K562 (cell line): Measurements from ENCODE around the gene FAM107B. TPM values are rescaled to one million over a fixed set of nuclear protein-coding genes. Genes with fewer than 3 reads are reported as not detected.

ENCODE experiments used
- ATAC-seq: fragments of 200-7000 bp; cut with Tn5 transposase; 3 replicates; pipeline ENCODE4 v1.9.1; 2020; ENCODE audit warnings: moderate library complexity
- BruUV-seq: library from RNA; stranded (reverse); fragments of 400-500 nt; replicated peaks from 2 replicates; lab custom pipeline; 2021; lab: Mats Ljungman, UMichigan
- CTCF ChIA-PET: fragments of 300-600 bp; formaldehyde crosslinking; extraction: SDS; loops from one replicate; lab custom pipeline; 2021; ENCODE audit warnings: low intra/inter-chr PET ratio; lab: Yijun Ruan, JAX
- POLR2A ChIA-PET: fragments of 300-600, 350-650 bp; sonication (Branson Sonifier 250); formaldehyde crosslinking; extraction: SDS; loops from one replicate; lab custom pipeline; 2021; ENCODE audit warnings: antibody characterized with exemption, inconsistent platforms; lab: Yijun Ruan, JAX
- DNase-seq, 4 experiments: peaks; one replicate each; pipeline versions ENCODE4 v3.0.0 to v3.0.0-alpha.2; 2011 to 2018; ENCODE audit warnings: low spot score in 3 of 4, mixed read lengths in 3 of 4; ENCODE audit errors: extremely low read depth in 1 of 4
- FAIRE-seq: peaks from 2 replicates; lab custom pipeline; 2011; peaks lifted over from hg19 to GRCh38; lab: Jason Lieb, UNC
- H2AFZ ChIP-seq: 2 replicates; pipeline ENCODE4 v1.6.0; 2011; ENCODE audit warnings: low read depth, low read length, control low read depth, inconsistent platforms
- H3K27ac ChIP-seq: fragments of 200-600 bp; 3 replicates; pipeline ENCODE4 v1.8.0; 2011; ENCODE audit warnings: low read depth, mild to moderate bottlenecking, control low read depth, inconsistent platforms, low read length, moderate library complexity, mixed read lengths; ENCODE audit errors: extremely low read depth
- H3K27me3 ChIP-seq, 2 experiments: fragments of 300-600 bp in 1 of 2; 2 replicates in 1 of 2; 3 replicates in 1 of 2; pipeline versions ENCODE4 v1.6.0 to v1.8.0; 2011; ENCODE audit warnings: inconsistent platforms in 2 of 2, low read length in 2 of 2, mild to moderate bottlenecking in 1 of 2, mixed read lengths in 1 of 2, moderate library complexity in 1 of 2; ENCODE audit not compliant: control insufficient read depth in 2 of 2, insufficient read depth in 2 of 2
- H3K36me3 ChIP-seq: fragments of 300-600 bp; 3 replicates; pipeline ENCODE4 v1.8.0; 2011; ENCODE audit warnings: mild to moderate bottlenecking, low read length, inconsistent platforms; ENCODE audit not compliant: control insufficient read depth, insufficient read depth
- H3K4me1 ChIP-seq, 2 experiments: fragments of 200-600 bp in 1 of 2; replicated peaks in 1 of 2; 2 replicates in 1 of 2; 3 replicates in 1 of 2; pipeline versions ENCODE4 v1.5.1 to v1.8.0; 2011; ENCODE audit warnings: inconsistent platforms in 2 of 2, low read length in 2 of 2, mild to moderate bottlenecking in 1 of 2, mixed read lengths in 1 of 2, moderate library complexity in 1 of 2; ENCODE audit not compliant: control insufficient read depth in 2 of 2, insufficient read depth in 2 of 2
- H3K4me2 ChIP-seq: 2 replicates; pipeline ENCODE4 v1.6.1; 2011; ENCODE audit warnings: low read length, control low read depth, inconsistent platforms, mixed read lengths; ENCODE audit not compliant: insufficient read depth
- H3K4me3 ChIP-seq: fragments of 200-600 bp; sonication (generic), shearing (Covaris generic); 2 replicates; pipeline ENCODE4 v1.5.1; 2016; ENCODE audit warnings: control low read depth, inconsistent platforms
- H3K79me2 ChIP-seq: fragments of 200-600 bp; 3 replicates; pipeline ENCODE4 v1.8.0; 2011; ENCODE audit warnings: low read length, inconsistent platforms; ENCODE audit not compliant: control insufficient read depth, insufficient read depth
- H3K9ac ChIP-seq, 2 experiments: 2 replicates each; pipeline versions ENCODE4 v1.6.0 to v1.6.1; 2011; ENCODE audit warnings: low read depth in 2 of 2, low read length in 2 of 2, control low read depth in 1 of 2, inconsistent platforms in 1 of 2, mild to moderate bottlenecking in 1 of 2, mixed read lengths in 1 of 2; ENCODE audit not compliant: insufficient read depth in 1 of 2
- H3K9me1 ChIP-seq: one replicate; pipeline ENCODE4 v1.6.0; 2011; ENCODE audit warnings: inconsistent platforms, mild to moderate bottlenecking, low read length, moderate library complexity; ENCODE audit not compliant: control insufficient read depth, insufficient read depth
- H3K9me3 ChIP-seq: replicated peaks from 2 replicates; pipeline ENCODE4 v1.5.1; 2011; ENCODE audit warnings: low read depth, low read length, inconsistent platforms; ENCODE audit not compliant: control insufficient read depth, insufficient read depth
- H4K20me1 ChIP-seq: replicated peaks from 2 replicates; pipeline ENCODE4 v1.6.1; 2011; ENCODE audit warnings: low read length, inconsistent platforms, mixed read lengths; ENCODE audit not compliant: control insufficient read depth, insufficient read depth
- ELF2 ChIP-seq: fragments of 250-450 bp; sonication (Bioruptor Pico); IDR thresholded peaks from 2 replicates; pipeline ENCODE4 v1.5.0; 2021; ENCODE audit warnings: mild to moderate bottlenecking
- HNRNPK ChIP-seq: fragments of 200-400 bp; formaldehyde crosslinking; IDR thresholded peaks from one replicate; pipeline ENCODE4 v1.6.1; 2018; ENCODE audit warnings: mild to moderate bottlenecking, low read depth, low read length; ENCODE audit not compliant: poor library complexity, severe bottlenecking
- MEIS2 ChIP-seq: fragments of 450-650 bp; IDR thresholded peaks from 2 replicates; pipeline ENCODE4 v1.6.1; 2014; ENCODE audit warnings: mild to moderate bottlenecking; ENCODE audit not compliant: partially characterized antibody
- SMARCE1 ChIP-seq: fragments of 450-650 bp; IDR thresholded peaks from 2 replicates; pipeline ENCODE4 v1.7.1; 2016; ENCODE audit warnings: mild to moderate bottlenecking
- WGBS: fragments of 100-300 bp; shearing (Covaris generic); methylation state at CpG from one replicate; pipeline ENCODE4 v1.1.6; 2016; ENCODE audit warnings: low coverage, mixed read lengths; ENCODE audit not compliant: insufficient coverage; ENCODE audit errors: missing lambda C conversion rate; 5-methylcytosine and 5-hydroxymethylcytosine counted together
- in situ Hi-C: fragments of 300-500 bp; cut with MboI; formaldehyde crosslinking; loops from 4 replicates; pipeline ENCODE4 v1.15.0; 2018; ENCODE audit warnings: inconsistent platforms, mixed read lengths
- intact Hi-C: fragments of 100-400 bp; cut with micrococcal nuclease; formaldehyde crosslinking; loops from 2 replicates; pipeline ENCODE4 v1.14.2; 2022
- polyA plus RNA-seq, 8 experiments: library from polyadenylated mRNA; depleted of rRNA in 4 of 8; stranded (reverse) in 5 of 8; unstranded in 3 of 8; fragments of >200 nt; fragmentation: Nextera tagmentation in 2 of 8; fragmentation: Illumina TruSeq in 1 of 8; extraction: Ambion mirVana in 2 of 8; extraction: Trizol in 1 of 8; gene quantifications; 2 replicates each; pipeline versions ENCODE4 v1.2.1 to v1.2.3, GENCODE V29; 2011 to 2014; ENCODE audit warnings: inconsistent platforms in 1 of 8, missing spikeins in 1 of 8
- total RNA-seq, 7 experiments: library from RNA; depleted of rRNA in 6 of 7; stranded (reverse); fragments of >200 nt in 6 of 7; fragmentation: Illumina TruSeq in 2 of 7; extraction: Trizol in 2 of 7; gene quantifications; 2 replicates each; pipeline versions ENCODE4 v1.2.1 to v1.2.3, GENCODE V29; 2011 to 2021; ENCODE audit warnings: low replicate concordance in 1 of 7
- TF ChIP-seq, protein P1 (sequence below): fragments of 450-650 bp; IDR thresholded peaks from 2 replicates; pipeline ENCODE4 v1.6.1; 2016

The FAM107B gene
- total and polyA plus RNA-seq, 9 of the 15 experiments (the other 6 are each of a cell fraction or from before 2014, with no cell fraction given), result 0.40 to 2.8 (median 1.4) TPM

DNA sequence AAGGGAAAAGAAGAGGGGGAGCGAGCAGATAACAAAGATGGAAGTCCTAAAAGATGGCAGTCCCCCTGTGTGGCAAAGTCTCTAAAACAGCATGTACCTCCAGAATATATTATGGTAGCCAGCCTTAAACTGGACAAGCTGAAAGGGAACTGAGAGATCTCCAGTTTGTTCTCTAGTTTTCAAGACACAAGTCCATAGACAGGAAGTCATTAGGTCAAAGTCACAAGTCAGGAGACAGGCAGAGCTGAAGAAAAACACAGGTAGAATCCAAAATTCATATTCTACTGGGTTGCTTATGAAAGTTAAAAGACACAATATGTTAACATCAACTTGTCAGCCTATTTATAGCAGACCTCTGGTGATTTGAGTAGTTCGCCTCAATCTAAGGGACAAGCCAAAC, 38.7 kb downstream of the FAM107B start:
- Histone ChIP-seq H3K4me2 (no peak overlapping the region), H3K36me3 (no peaks in the 10 kb centered on the region), H3K27ac (no peak overlapping the region), H3K9me1 (no peaks in the 10 kb centered on the region), H3K9me3 (no peaks in the 10 kb centered on the region), H3K4me1 (no peaks in the 10 kb centered on the region), H3K27me3 (peaks cover 6 to 18% of the 10 kb centered on the region in 2 experiments; a peak in 3 of 5 replicates), H4K20me1 (no peaks in the 10 kb centered on the region), H2AFZ (no peak overlapping the region), H3K4me3 (no peak overlapping the region), H3K9ac (no peak overlapping the region), H3K79me2 (no peaks in the 10 kb centered on the region)
- WGBS, result 0% methylated on average over 2 of the region's 2 CpGs
- POLR2A ChIA-PET, result no interaction called here
- no peak for ATAC-seq
- intact Hi-C loops (no loop called here), in situ Hi-C loops (no loop called here)
- CTCF ChIA-PET, result no interaction called here
- no peak for FAIRE-seq
- no TSS peak for BruUV-seq
- TF ChIP-seq SMARCE1, result no peak
- no peak for TF ChIP-seq ELF2 (CRISPR knock-in tag)
- no peak for DNase-seq

DNA sequence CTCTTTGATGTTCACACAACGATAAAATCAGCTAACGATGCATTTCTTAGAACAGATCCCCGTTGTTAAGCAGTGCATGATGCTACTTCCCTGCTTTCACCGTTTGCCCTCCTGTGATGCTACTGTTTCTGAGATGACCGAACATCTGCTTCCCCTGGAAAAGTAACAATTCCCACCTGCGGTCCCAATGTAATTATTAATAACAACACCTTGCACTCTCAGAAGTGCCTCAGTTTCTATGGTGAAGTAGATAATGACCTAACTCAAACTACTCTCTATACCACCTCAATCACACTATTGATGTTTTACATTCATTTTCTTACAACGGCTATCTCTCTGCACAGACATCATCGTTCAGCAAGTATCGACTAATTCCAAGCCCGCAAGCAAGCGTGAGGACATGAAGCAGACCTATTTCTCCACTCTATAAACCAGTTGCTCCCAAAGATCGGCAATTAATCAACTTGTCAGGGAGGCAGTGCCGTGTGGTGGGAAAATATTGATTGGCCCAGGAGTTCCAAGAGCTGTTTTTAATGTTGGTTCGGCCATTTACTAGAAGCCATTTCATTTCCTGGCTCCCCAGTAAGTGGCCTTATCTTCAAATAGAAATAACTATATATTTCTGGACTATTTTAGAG, 42.7 kb downstream of the FAM107B start:
- Histone ChIP-seq H3K79me2 (no peaks in the 10 kb centered on the region), H3K36me3 (no peaks in the 10 kb centered on the region), H2AFZ (no peak overlapping the region), H3K4me2 (no peak overlapping the region), H3K9me1 (no peaks in the 10 kb centered on the region), H3K4me3 (no peak overlapping the region), H3K9me3 (no peaks in the 10 kb centered on the region), H3K4me1 (no peaks in the 10 kb centered on the region), H3K9ac (no peak overlapping the region), H4K20me1 (no peaks in the 10 kb centered on the region), H3K27me3 (peaks cover 11 to 12% of the 10 kb centered on the region in 2 experiments), H3K27ac (no peak overlapping the region)
- POLR2A ChIA-PET, result no interaction called here
- intact Hi-C loops, result no loop called here
- no peak for DNase-seq
- BruUV-seq, result no TSS peak
- in situ Hi-C loops, result no loop called here
- no peak for FAIRE-seq
- CTCF ChIA-PET, result no interaction called here
- TF ChIP-seq, protein P1, sequence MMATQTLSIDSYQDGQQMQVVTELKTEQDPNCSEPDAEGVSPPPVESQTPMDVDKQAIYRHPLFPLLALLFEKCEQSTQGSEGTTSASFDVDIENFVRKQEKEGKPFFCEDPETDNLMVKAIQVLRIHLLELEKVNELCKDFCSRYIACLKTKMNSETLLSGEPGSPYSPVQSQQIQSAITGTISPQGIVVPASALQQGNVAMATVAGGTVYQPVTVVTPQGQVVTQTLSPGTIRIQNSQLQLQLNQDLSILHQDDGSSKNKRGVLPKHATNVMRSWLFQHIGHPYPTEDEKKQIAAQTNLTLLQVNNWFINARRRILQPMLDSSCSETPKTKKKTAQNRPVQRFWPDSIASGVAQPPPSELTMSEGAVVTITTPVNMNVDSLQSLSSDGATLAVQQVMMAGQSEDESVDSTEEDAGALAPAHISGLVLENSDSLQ, result peak; percentile 31; the same call in 1 of the 2 replicates
- no peak for TF ChIP-seq HNRNPK
- peak; percentile 41 for TF ChIP-seq MEIS2
- ATAC-seq, result no peak
- WGBS, result 1% methylated on average over 14 of the region's 14 CpGs
